HG03521 (cell line): ENCODE results near the gene UPF1.
"Not testable (repeated sequence)": the region's sequence is repeated elsewhere in the genome, so short reads cannot be mapped to it uniquely, and the experiment has no call there.

Source experiments
- ATAC-seq: cut with Tn5 transposase; IDR thresholded peaks from one replicate; pipeline ENCODE4 v1.9.1; 2021; ENCODE audit warnings: mild to moderate bottlenecking, moderate library complexity; ENCODE audit not compliant: unreplicated experiment

UPF1 gene

DNA sequence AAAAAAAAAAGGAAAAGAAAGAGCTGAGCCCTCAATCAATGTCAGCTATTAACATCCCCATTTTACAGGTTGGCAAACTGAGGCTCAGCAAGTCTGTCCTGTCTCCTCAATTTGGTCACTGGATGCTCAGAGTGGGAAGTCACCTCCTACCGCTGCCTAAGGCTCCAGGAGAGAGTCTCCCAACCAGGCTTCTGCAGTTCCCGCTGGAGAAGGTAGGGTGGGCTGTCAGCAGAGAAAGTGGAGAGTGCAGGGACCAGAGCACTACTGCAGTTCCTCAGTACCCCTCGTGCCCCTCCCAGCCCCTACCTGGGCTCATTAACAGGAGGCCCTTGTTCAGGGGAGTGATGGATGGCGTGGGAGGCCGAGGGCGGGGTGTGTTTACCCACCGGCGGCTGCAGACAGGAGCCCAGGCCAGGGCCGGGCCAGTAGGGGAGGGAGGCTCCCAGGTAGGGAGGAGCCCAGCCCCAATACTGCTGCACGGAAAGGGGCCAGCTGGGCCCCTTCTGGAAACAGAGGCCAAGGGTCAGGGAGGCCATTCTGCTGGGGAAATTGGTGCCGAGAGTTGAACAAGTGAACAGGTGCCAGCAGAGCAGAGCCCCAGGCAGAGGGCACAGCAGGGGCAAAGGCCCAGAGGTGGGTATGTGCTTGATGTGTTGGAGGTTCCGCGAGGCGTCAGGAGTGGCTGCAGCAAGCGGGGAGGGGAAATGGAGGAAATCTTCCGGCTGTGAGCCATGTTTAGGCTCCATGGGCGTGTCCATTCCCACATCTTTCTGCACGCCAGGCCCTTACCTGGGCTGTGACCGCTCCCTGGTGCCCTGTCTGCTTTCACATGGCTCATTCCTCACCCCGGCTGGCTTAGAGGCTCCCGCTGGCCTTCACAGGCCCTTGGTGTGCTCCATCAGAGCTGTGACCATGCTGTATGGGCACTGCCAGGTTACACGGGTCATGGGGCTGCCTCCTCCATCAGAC is 33.1 kb upstream of the UPF1 start:
- no peak for ATAC-seq

DNA sequence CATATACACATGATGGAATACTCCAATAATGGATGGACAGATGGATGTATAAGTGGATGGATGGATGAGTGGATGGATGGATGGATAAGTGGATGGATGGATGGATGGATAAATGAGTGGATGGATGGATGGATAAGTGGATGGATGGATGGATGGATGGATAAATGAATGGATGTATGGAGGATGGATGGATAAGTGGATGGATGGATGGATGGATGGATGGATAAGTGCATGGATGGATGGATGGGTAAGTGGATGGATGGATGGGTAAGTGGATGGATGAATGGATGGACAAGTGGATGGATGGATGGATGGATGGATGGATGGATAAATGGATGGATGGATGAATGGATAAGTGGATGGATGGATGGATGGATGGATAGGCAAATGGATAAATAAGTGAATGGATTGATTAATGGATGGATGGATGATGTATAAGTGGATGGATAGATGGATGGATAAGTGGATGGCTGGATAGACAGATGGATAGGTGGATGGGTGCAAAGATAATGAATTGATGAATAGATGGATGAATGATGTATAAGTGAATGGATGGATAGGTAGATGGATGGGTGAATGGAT is 32.3 kb upstream of the UPF1 start:
- no peak for ATAC-seq

DNA sequence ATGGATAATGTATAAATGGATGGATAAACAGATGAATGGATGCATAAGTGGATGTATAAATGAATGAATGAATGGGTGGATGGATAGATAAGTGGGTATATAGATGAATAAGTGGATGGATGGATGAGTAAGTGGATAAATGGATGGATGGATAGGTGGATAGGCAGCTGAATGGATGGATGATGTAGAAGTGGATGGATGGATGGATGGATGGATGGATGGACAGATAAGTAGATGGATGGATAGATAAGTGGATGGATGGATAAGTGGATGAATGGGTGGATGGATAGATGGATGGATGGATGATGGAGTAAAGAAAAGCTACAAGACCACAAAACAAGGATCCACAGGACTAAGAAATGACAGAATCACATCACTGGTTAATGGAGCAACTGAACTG is 31.7 kb upstream of the UPF1 start:
- no peak for ATAC-seq

DNA sequence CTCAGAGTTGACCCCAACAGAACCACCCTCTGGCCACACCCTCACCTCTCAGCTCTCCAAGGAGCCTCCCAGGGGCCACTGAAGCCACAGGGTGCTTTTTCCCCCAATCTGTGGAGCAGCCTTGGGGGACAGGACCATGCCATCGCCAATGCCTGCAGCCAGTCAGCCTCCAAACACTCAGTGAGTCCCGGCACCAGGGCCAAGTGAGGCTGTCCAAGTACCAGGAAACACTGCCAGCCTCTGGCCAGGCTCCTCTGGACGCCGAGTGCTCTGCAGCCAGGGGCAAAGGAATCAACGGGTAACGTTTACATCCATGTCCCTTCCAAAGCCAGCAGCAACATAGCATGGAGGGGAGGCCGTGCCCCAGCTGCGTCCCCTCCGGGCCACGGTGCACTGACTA is 31.1 kb upstream of the UPF1 start:
- no peak for ATAC-seq

DNA sequence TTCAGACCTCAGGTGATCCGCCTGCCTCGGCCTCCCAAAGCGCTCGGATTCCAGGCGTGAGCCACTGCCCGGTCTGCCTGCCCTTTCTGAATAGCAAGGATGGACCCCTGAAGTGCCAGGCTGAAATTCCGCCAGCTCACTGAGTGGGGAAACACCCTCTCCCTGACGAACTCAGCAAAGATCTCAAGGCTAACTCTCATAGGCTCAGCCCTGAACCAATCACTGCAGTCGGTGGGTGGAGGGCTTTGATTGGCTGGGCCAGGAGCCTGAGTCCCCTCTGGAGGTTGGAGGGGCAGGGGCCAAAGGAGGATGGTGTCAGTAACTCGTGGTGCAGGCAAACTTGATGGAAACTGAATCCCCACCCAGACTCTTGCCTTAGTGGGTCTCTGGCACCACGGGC is 29.4 kb upstream of the UPF1 start:
- no peak for ATAC-seq

DNA sequence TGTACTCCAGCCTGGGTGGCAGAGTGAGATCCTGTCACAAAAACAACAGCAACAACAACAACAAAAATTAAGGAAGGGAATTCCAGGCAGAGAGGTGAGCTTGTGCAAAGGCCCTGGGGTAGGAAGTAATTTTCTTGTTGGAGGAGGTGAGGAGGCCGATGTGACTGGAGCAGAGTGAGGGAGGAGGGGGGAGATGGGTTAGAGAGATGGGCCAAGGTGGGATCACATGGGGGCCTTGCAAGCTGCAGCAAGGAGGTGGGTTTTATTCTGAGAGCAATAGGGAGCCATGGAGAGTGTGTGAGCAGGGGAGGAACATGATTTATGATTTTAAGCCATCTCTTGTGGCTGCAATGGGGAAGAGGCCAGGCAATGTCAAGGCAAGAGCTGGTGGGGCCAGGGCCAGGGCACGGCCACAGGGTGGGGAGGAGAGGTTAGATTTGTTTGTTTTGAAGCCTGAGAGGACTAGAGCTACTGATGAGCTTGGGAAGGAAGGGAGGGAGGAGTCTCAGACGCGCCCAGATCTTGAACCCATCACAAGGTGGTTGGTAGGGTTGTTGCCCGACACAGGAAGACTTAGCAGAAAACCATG is 28.1 kb upstream of the UPF1 start:
- ATAC-seq = no peak

DNA sequence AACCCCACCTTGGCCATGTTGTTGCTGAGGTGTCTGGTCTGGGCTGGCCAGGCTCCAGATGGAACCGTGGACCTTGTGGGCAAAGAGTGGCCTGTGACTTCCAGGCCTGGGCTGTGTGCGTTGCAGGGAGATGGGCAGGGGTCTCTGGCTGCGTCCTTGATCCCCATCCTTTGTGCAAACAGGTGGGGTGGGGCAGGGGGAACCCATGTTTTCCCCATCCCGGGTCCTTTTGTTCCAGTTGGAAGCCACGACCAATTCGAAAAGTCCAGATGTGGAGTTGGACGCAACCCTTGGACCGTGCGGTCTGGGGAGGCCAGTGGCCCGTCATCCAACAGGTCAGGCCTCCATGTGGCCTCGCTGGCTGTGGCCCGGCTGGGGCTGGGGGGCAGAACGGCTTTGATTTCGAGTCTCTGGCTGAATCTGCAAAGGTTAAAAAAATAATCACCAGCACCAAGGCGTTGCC is 27.6 kb upstream of the UPF1 start:
- ATAC-seq = no peak

DNA sequence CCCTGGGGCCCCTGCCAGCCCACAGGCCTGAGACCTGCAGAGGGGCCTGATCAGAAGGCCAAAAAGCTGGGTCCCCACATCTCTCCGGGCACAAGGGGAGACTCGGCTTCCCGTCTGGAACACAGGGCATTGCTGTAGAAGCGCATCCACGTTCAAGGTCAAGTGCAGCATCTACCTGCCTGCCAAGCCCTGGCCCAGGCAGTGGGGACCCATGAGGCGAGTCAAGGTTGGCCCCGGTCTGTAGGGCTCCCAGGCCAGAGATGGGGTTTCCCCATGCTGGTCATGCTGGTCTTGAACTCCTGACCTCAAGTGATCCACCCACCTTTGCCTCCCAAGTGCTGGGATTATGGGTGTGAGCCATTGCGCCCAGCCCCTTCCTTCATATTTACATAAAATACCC is 27.1 kb upstream of the UPF1 start:
- no peak for ATAC-seq

DNA sequence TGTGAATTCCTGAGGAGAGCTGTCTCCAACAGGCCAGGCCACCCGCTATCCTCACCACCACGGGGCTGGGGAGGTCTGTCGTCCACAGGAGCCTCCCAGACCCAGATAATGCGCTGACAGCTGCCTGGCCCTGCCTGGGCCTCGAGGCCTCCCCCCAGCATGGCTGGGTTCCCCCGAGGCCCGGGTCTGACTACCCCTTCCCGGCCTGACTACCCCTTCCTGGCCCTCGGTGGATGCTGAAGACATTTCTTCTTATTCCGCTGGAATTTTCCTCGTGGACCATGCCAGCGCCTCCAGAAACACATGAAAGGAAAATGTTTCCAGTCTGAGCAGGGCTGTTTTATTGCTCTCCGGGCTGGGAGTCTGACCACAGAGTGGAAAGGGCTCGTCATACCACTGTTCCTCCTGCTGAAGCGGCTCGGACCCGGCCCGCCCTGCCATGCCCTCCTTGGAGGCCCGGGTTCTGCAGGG is 23.9 kb upstream of the UPF1 start:
- ATAC-seq = no peak

DNA sequence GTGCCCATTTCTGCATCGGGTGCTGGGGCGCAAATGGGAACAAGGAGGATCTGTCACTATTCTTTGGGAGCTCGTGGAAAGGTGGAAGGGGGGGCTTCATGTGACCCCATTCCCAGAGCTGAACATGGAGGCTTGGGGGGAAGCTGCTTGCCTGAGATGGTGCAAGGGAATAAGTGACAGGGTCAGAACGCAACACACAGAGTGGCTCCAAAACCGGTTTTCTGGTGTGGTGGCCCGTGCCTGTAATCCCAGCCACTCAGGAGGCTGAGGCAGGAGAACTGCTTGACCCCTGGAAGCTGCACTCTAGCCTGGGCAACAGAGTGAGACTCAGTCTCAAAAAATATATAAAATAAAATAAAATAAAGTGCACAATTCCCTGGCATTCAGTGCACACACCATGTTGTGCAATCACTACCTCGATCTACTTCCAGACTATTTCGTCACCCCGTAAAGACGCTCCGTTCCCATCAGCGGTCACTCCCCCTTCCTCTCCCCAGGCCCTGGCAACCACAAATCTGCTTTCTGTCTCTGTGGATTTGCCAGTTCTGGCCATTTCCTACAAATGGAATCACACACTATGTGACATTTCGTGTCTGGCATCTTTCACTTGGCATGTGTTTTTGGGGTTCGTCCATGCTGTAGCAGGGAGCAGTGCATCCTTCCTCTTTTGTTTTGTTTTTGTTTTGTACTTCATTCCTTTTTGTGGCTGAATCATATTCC is 22.4 kb upstream of the UPF1 start:
- ATAC-seq = no peak

DNA sequence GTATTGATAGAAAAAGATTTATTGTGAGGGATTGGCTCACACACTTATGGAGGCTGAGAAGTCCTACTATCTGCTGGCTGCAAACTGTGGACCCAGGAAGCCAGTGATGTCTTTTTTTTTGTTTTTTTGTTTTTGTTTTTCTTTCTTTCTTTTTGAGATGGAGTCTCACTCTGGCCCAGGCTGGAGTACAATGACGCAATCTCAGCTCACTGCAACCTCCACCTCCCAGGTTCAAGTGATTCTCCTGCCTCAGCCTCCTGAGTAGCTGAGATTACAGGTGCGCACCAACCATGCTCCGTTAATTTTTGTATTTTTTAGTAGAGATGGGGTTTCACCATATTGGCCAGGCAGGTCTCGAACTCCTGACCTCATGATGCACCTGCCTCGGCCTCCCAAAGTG is 20.1 kb upstream of the UPF1 start:
- ATAC-seq = not testable (repeated sequence)

DNA sequence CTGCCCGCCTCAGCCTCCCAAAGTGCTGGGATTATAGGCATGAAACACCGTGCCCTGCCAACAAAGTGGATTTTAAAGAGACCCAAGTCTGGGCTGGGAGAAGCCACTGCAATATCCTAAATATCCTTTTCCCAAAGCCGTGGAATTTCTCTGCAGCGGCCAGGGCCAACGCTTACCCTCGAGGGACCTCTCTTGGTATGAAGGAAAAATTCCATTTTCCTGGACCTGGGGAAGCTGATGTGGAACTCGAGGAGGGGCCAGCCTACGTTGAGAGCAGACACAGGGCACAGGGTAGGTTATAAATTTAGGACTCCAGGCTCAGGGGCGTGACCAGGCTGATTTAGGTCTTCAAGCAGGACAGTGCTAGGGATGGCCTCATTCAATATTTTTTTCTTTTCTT is 17.7 kb upstream of the UPF1 start:
- ATAC-seq = no peak

DNA sequence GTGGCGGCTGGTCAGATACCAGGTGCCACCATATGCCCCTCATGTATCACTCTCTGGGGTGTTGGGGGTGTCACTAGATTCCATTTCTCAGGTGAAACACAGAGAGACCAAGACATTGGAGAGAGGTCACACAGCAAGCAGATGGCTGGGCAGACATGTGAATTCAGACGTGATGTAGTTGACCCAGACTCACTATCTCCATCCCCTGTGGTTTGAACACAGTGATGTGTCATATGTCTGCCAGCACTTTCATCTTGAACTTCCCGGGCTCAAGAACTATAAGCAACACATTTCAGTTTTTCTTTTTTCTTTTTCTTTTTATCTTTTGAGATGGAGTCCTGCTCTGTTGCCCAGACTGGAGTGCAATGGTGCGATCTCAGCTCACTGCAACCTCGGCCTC is 16.1 kb upstream of the UPF1 start:
- no peak for ATAC-seq

DNA sequence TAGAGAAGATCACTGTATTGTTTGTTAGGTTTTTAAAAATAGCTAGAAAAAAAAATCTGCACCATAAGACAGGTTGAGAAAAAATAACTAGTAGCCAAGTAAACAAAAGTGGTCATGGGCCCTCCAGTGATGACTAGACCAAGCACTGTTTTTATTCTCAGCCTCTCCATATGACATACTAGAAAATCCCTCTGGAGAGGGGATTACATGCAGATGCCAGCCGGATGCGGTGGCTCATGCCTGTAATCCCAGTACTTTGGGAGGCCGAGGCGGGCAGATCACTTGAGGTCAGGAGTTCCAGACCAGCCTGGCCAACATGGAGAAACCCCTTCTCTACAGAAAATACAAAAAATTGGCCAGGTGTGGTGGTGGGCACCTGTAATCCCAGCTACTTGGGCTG is 15.1 kb upstream of the UPF1 start:
- ATAC-seq = not testable (repeated sequence)

DNA sequence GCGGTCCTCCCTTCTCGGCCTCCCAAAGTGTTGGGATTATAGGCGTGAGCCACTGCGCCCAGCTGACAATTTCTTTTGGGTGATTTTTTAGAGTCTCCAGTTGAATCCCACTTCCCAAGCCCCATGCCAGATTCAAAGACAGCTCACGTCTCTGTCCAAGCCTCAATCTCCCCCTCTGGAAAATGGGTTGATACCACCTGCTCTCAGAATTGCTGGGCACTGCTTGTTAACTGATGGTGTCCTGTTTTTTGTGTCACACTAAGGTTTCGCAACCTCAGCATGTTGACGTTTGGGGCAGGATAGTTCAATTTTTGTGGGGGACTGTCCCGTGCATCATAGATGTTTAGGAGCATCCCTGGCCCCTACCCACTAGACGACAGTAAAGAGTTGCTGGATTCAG is 14.2 kb upstream of the UPF1 start:
- ATAC-seq = no peak

DNA sequence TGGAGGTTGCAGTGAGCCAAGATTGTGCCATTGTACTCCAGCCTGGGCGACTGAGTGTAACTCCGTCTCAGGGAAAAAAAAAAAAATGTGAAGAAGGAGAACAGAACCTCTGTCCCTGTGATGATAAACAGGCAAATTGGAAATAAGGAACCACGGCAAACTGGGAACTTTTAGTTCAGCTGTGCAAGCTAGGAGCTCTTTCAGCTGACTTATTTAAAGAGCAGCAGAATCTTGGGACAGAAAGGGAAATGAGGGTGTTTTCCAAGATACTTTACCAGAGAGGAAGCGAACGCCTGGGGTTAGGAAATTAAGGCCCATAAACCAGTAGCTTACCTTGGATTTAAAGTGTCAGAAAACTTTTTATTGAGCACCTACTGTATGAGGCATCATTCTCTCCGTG is 3.0 kb upstream of the UPF1 start:
- no peak for ATAC-seq

DNA sequence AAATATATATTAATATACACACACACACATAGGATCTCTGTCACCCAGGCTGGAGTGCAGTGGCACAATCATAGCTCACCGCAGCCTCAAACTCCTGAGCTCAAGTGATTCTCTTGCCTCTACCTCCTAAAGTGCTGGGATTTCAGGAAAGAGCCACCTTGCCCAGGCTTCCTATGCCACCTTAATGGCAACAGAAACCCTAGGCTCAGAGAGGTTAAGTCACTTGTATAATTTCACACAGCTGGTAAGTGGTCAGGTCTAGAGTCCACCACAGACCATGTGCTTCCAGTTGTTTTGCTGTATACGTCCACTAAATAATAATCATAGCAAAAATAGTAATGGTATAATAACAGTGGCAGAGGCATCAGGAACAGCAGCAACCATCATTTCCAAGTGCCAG is 1.3 kb upstream of the UPF1 start:
- no peak for ATAC-seq

DNA sequence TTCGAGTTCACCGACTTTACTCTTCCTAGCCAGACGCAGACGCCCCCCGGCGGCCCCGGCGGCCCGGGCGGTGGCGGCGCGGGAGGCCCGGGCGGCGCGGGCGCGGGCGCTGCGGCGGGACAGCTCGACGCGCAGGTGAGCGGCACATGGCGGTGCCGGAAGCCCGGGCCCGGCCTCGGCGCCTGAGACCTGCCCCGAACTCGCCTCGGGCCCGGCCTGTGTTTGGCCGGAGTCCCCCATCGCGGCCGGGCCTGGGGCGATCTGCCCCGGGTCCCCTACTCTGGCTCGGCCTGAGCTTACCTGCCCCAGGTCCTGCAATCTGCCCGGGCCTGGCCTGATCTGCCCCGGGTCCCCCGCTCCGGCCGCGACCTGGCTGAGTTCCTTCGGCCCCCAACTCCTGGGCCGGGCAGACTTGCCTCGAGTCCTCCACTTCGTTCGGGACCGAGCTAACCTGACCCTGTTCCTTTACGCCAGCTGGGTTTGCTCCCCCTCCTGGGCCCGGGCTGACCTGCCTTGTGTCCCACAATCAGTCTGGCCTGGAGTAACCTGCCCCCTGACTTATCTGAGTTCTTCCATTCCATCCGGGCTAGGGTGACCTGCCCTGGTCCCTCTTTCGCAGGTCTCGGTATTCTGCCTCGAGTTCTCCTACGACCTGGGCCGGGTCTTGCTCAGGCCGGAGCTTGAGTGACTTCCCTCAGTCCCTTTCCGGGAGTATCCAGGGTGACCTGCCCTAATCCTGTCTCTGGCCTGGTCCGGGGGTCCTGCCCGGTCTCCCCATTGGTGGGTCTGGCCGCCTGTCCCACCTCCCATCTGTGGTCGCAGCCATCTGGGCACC is 764 bp downstream of the UPF1 start:
- ATAC-seq = peak; percentile 28

DNA sequence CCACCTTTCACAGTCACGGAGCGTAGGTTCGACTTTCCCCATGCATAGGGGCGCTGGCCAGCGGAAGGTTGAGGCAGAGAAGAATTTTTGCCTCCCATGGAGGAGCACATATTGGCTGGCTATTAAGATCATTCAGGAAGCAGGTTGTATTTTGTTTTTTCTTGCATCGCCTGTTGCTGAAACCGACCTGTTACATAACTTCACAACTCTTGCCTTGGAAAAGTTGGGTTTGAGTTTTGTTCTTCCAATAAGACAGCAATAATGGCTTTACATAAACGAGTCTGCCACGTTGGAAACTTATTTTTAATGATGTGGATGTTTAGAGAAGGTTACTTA is 1.4 kb downstream of the UPF1 start:
- no peak for ATAC-seq

DNA sequence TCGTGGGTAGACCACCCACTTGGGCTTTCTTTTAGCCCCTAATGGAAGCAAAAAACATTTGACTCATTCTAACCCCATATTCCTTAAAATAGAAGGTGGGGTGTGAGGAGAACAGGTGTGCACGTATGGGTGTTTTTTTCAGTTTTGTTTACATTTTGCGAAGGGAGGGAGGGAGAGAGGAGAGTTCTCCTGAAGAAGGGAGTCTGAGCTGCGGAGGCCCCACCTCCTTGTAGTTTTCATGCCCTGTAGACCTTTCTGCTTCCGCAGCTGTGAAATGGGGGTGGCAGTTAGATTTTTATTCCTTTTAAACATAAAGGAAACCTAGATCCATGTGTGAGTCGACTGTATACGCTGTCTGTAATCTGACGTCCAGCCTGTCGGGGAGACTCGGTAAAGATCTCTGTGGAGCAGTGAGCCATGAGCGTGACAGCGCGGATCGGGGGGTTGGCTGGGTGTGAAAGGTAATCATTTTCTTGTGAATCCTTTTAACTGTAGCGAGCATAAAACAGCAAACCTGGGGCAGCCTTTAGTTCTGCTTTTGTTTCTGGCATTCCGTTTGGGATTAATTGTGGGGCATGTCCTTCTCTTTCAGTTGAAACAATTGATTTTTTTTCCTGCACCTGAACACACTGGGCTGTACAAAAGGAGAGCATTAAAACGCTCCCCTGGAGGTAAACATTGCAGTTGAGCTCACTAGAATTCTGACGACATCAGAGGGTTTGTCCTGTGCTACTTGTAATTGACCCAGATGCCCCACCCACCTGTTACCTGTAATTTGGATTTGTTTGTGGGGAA is 2.3 kb downstream of the UPF1 start:
- no peak for ATAC-seq
